Esophagus muscularis mucosa (tissue), 4 donors: Measurements from ENCODE around the gene CDH10.

Experiments used
- EP300 ChIP-seq: sonication (generic); formaldehyde crosslinking; IDR thresholded peaks from one replicate; pipeline ENCODE4 v1.6.1; 2017; ENCODE audit warnings: antibody characterized with exemption
- POLR2A ChIP-seq: fragments of 450-650 bp; IDR thresholded peaks from one replicate; pipeline ENCODE4 v1.6.1; 2017; ENCODE audit warnings: antibody characterized with exemption, moderate library complexity, mild to moderate bottlenecking, low read depth
- TF ChIP-seq, protein P1 (sequence below), 3 experiments: fragments of 200-600 bp in 2 of 3; fragments of 450-650 bp in 1 of 3; sonication (generic) in 2 of 3; IDR thresholded peaks; one replicate each; pipeline ENCODE4 v1.5.1; 2017 to 2019; ENCODE audit warnings: antibody characterized with exemption in 3 of 3, mild to moderate bottlenecking in 2 of 3, moderate library complexity in 1 of 3

DNA sequence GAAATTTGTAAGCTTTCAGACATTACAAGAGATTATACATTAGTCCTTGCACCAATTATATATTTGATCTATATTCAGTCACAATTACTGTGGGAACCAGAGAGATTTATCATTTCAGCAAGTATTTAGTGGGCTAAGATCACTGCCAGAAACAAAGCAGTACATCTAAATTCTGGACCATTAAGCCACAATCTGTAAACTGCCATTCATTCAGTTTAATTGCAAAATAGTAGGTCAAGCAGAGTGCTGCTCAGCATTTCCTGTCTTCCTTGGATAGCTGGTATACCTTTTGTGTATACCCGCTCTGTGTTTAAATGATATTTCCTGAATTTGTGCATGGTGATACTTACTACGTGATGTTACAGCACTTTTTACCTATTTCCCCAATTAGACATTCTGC, 42.6 kb downstream of the CDH10 start:
- TF ChIP-seq, protein P1, sequence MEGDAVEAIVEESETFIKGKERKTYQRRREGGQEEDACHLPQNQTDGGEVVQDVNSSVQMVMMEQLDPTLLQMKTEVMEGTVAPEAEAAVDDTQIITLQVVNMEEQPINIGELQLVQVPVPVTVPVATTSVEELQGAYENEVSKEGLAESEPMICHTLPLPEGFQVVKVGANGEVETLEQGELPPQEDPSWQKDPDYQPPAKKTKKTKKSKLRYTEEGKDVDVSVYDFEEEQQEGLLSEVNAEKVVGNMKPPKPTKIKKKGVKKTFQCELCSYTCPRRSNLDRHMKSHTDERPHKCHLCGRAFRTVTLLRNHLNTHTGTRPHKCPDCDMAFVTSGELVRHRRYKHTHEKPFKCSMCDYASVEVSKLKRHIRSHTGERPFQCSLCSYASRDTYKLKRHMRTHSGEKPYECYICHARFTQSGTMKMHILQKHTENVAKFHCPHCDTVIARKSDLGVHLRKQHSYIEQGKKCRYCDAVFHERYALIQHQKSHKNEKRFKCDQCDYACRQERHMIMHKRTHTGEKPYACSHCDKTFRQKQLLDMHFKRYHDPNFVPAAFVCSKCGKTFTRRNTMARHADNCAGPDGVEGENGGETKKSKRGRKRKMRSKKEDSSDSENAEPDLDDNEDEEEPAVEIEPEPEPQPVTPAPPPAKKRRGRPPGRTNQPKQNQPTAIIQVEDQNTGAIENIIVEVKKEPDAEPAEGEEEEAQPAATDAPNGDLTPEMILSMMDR (IDR thresholded peaks at IDR 0.05), result no peak
- TF ChIP-seq EP300 (no peak), POLR2A (no peak)
